Psoas muscle (tissue), 8 donors: ENCODE data around the gene PSME3. TPM values are rescaled to one million over a fixed set of nuclear protein-coding genes. Genes with fewer than 3 reads are reported as not detected.

Source experiments
- ATAC-seq, 4 donors: fragments of 200-7000 bp; cut with Tn5 transposase; one replicate each; pipeline ENCODE4 v1.9.1; 2020; ENCODE audit warnings: moderate library complexity in 3 of 4, mild to moderate bottlenecking in 2 of 4
- DNase-seq, 2 donors: peaks; one replicate each; pipeline ENCODE4 v3.0.0-alpha.2; 2020
- H3K27ac ChIP-seq: fragments of 200-600 bp; one replicate; pipeline ENCODE4 v1.8.0; 2022
- H3K27me3 ChIP-seq, 3 donors: fragments of 200-600 bp in 1 of 3; one replicate each; pipeline versions ENCODE4 v1.6.1 to v1.8.0; 2013 to 2022; ENCODE audit warnings: low read length in 2 of 3, mild to moderate bottlenecking in 2 of 3, moderate library complexity in 1 of 3; ENCODE audit not compliant: insufficient read depth in 3 of 3
- H3K36me3 ChIP-seq, 2 donors: fragments of 200-600 bp in 1 of 2; one replicate each; pipeline versions ENCODE4 v1.6.1 to v1.8.0; 2013 to 2022; ENCODE audit warnings: low read depth in 1 of 2, mild to moderate bottlenecking in 1 of 2, moderate library complexity in 1 of 2; ENCODE audit not compliant: insufficient read depth in 1 of 2
- H3K4me1 ChIP-seq: fragments of 200-600 bp; one replicate; pipeline ENCODE4 v1.8.0; 2022
- H3K4me3 ChIP-seq: fragments of 200-600 bp; one replicate; pipeline ENCODE4 v1.8.0; 2022; ENCODE audit warnings: mild to moderate bottlenecking
- H3K9me3 ChIP-seq: fragments of 200-600 bp; one replicate; pipeline ENCODE4 v1.8.0; 2022
- CTCF ChIP-seq: fragments of 200-600 bp; IDR thresholded peaks from one replicate; pipeline ENCODE4 v1.8.0; 2022; ENCODE audit warnings: antibody characterized with exemption
- WGBS, 3 donors: extraction: QIAGEN DNeasy Blood & Tissue Kit; methylation state at CpG; one replicate each; pipeline versions ENCODE4 v1.1.6 to v1.1.7; 2013; 5-methylcytosine and 5-hydroxymethylcytosine counted together
- intact Hi-C, 2 donors: fragments of 100-400 bp; cut with DNase I; formaldehyde crosslinking; loops; one replicate each; pipeline versions ENCODE4 v1.11.0 to v1.14.2; 2022
- long read RNA-seq, 2 donors: library from polyadenylated mRNA; unstranded; transcript quantifications; one replicate each; pipeline ENCODE4 v2.0.0, GENCODE V29; 2021
- polyA plus RNA-seq, 3 donors: library from polyadenylated mRNA; stranded (reverse); fragments of 200-250 nt; gene quantifications; one replicate each; pipeline ENCODE4 v1.2.3, GENCODE V29; 2013
- total RNA-seq, 4 donors: library from RNA; stranded (reverse); fragmentation: NEBNext Ultra II Directional in 2 of 4; extraction: Animal tissue kit (Norgen Biotek cat#: 25700) in 2 of 4; gene quantifications; one replicate each; pipeline versions ENCODE4 v1.2.1 to v1.2.4, GENCODE V29; 2021 to 2023
- donor health status: healthy with polysubstance abuse.
- donor health status: DM: no; HTN: no; CAD: no; lungs with moderate emphysema.
- donor health status: Bipolar disorder and iron deficiency.
- donor health status: healthy.
- donor health status: DM: yes; HTN: yes; CAD: no.
- donor health status: DM: no; HTN: no; CAD: no.
- donor health status: DM: no; HTN: no; CAD: no.
- donor health status: DM: yes; HTN: yes; CAD: no.

Gene PSME3
- total RNA-seq (100 to 1,000 TPM in 3 of 4 donors, 10 to 100 TPM in 1; 61.7 to 105 (median 103) TPM), polyA plus RNA-seq (100 to 1,000 TPM in 2 of 3 donors, 10 to 100 TPM in 1; 86.0 to 239 (median 204) TPM)
- long read RNA-seq, donor 1, transcript PSME3-210 (11 exons, 998 nt) = major isoform, 30 of 40 reads
- long read RNA-seq, donor 1, partial matches to known transcripts = 0 of 40 reads
- long read RNA-seq, donor 1, other reads (novel, unspliced or antisense) = 10 of 40 reads
- long read RNA-seq, donor 2, transcript PSME3-210 (11 exons, 998 nt) = major isoform, 65 of 89 reads
- long read RNA-seq, donor 2, partial matches to known transcripts = 4 of 89 reads
- long read RNA-seq, donor 2, other reads (novel, unspliced or antisense) = 18 of 89 reads

GRCh38 chr17:42832934-42833766 lies at the start of gene PSME3:
Gene PSME3 (plus strand): TSS chr17:42833397. CDS start chr17:42833632, 235 bp downstream.
- no peak for TF ChIP-seq CTCF
- Histone ChIP-seq H3K4me3 (peak within 1 kb of the TSS; percentile 97), H3K27me3 (no peaks in the 10 kb centered on the region), H3K27ac (peak within 1 kb of the TSS; percentile 97), H3K4me1 (peaks cover 22% of the 10 kb centered on the region), H3K9me3 (no peaks in the 10 kb centered on the region), H3K36me3 (peaks cover 8 to 36% of the 10 kb centered on the region in 2 donors)
- ATAC-seq = peak; percentile 95 to 98 (median 96)
- intact Hi-C loops = no loop called here
- WGBS, 3 donors = 0% methylated on average over 60 to 71 of the region's 71 CpGs
- peak; percentile 94 to 96 for DNase-seq

- no peaks in the 10 kb centered on the region for H3K4me1 ChIP-seq
- WGBS, 3 donors = 6 to 17% (median 10%) methylated on average over 22 of the region's 22 CpGs
Measured at GRCh38 chr17:42783791-42784138, 49.4 kb upstream of the PSME3 start.

GRCh38 chr17:42784409-42784808 lies 48.8 kb upstream of the PSME3 start:
- TF ChIP-seq CTCF = no peak

More at GRCh38 chr17:42783791-42784138, 49.4 kb upstream of the PSME3 start:
- Histone ChIP-seq H3K27ac (no peak overlapping the region), H3K9me3 (no peaks in the 10 kb centered on the region), H3K4me3 (no peak overlapping the region), H3K27me3 (peaks cover 0 to 84% (median 25%) of the 10 kb centered on the region in 3 donors), H3K36me3 (peaks cover 6 to 10% of the 10 kb centered on the region in 2 donors)
- no peak for ATAC-seq
- intact Hi-C loops = no loop called here
- TF ChIP-seq CTCF = no peak
- DNase-seq = no peak

GRCh38 chr17:42784811-42785592 lies 48.2 kb upstream of the PSME3 start:
- peaks cover 0 to 89% (median 25%) of the 10 kb centered on the region in 3 donors for H3K27me3 ChIP-seq
- intact Hi-C loops = no loop called here
- no peak overlapping the region for H3K4me3 ChIP-seq
- ATAC-seq (peak in 1 of 4 donors; percentile 20), DNase-seq (no peak)
- H3K9me3 ChIP-seq = no peaks in the 10 kb centered on the region
- TF ChIP-seq CTCF = no peak
- no peak overlapping the region for H3K27ac ChIP-seq
- 8 to 15% (median 10%) methylated on average over 44 to 52 of the region's 52 CpGs for WGBS, 3 donors
- no peaks in the 10 kb centered on the region for H3K4me1 ChIP-seq
- no peaks in the 10 kb centered on the region for H3K36me3 ChIP-seq

More at GRCh38 chr17:42784409-42784808, 48.8 kb upstream of the PSME3 start:
- intact Hi-C loops = no loop called here
- Histone ChIP-seq H3K4me3 (no peak overlapping the region), H3K36me3 (peaks cover under 1 to 4% of the 10 kb centered on the region in 2 donors), H3K4me1 (no peaks in the 10 kb centered on the region), H3K9me3 (no peaks in the 10 kb centered on the region), H3K27me3 (peaks cover 0 to 88% (median 25%) of the 10 kb centered on the region in 3 donors), H3K27ac (no peak overlapping the region)
- DNase-seq (no peak), ATAC-seq (no peak)
- WGBS, 3 donors = 9 to 24% (median 13%) methylated on average over 25 of the region's 25 CpGs
